Measurements from ENCODE around the gene GAS2L2. TPM values are rescaled to one million over a fixed set of nuclear protein-coding genes. Genes with fewer than 3 reads are reported as not detected.

Gene GAS2L2
- polyA plus RNA-seq, 1 donor (not counting 4 experiments of a cell fraction or from before 2014, with no cell fraction given): 0.05 TPM

DNA sequence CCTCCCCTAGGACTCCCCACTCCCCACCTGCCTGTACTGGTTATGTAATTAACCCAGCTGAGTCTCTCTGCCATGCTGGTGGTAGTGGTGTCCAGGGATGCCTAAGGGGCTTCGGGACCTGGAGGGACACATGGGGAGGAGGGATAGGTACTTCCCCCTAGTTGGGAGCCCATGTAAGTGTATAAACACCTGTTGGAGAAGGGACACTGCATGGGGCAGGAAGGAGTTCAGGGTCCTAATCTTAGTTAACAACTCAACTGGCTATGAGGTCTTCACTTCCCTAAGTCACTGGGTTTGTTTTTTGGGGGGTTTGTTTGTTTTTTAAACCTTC is 20.3 kb downstream of the GAS2L2 start:
- Histone ChIP-seq H3K9me1 (ENCODE audit: control insufficient read depth, extremely low read depth, insufficient read depth, low read length) (no peaks in the 10 kb centered on the region), H3K4me2 (ENCODE audit: control insufficient read depth, extremely low read depth, insufficient read depth, low read depth, low read length) (no peak overlapping the region), H3K27me3 (ENCODE audit: control insufficient read depth, extremely low read depth, insufficient read depth, low read length) (peaks cover 10% of the 10 kb centered on the region), H2AFZ (ENCODE audit: control insufficient read depth, low read length) (no peak overlapping the region), H3K36me3 (ENCODE audit: control insufficient read depth in 2 of 2, extremely low read depth in 1 of 2, insufficient read depth in 2 of 2, low read length in 2 of 2) (no peaks in the 10 kb centered on the region), H4K20me1 (ENCODE audit: control insufficient read depth, extremely low read depth, insufficient read depth, low read length) (no peaks in the 10 kb centered on the region), H3K4me3 (ENCODE audit: control insufficient read depth in 2 of 3, extremely low read depth in 1 of 3, insufficient read depth in 2 of 3, low read depth in 1 of 3, low read length in 3 of 3) (no peak overlapping the region), H3K27ac (ENCODE audit: control insufficient read depth, insufficient read depth, low read length) (no peak overlapping the region), H3K9ac (ENCODE audit: control insufficient read depth, extremely low read depth, insufficient read depth, low read length) (no peak overlapping the region), H3K4me1 (ENCODE audit: control insufficient read depth, extremely low read depth, insufficient read depth, low read length) (peaks cover 5% of the 10 kb centered on the region), H3K9me3 (ENCODE audit: control insufficient read depth, low read depth, low read length) (no peaks in the 10 kb centered on the region), H3K79me2 (ENCODE audit: control insufficient read depth, insufficient read depth, low read length) (no peaks in the 10 kb centered on the region)
- dilution Hi-C loops (cut with MboI; ENCODE audit: extremely low pct_ligation_motif_present, low sequenced_read_pairs): no loop called here
- TF ChIP-seq, protein P1, sequence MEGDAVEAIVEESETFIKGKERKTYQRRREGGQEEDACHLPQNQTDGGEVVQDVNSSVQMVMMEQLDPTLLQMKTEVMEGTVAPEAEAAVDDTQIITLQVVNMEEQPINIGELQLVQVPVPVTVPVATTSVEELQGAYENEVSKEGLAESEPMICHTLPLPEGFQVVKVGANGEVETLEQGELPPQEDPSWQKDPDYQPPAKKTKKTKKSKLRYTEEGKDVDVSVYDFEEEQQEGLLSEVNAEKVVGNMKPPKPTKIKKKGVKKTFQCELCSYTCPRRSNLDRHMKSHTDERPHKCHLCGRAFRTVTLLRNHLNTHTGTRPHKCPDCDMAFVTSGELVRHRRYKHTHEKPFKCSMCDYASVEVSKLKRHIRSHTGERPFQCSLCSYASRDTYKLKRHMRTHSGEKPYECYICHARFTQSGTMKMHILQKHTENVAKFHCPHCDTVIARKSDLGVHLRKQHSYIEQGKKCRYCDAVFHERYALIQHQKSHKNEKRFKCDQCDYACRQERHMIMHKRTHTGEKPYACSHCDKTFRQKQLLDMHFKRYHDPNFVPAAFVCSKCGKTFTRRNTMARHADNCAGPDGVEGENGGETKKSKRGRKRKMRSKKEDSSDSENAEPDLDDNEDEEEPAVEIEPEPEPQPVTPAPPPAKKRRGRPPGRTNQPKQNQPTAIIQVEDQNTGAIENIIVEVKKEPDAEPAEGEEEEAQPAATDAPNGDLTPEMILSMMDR (optimal IDR thresholded peaks at IDR 0.05 in 1 of 3, IDR thresholded peaks at IDR 0.05 in 1 of 3, conservative IDR thresholded peaks at IDR 0.05 in 1 of 3; ENCODE audit: extremely low read depth in 1 of 3, insufficient read depth in 2 of 3, low read length in 3 of 3): no peak
- DNase-seq (ENCODE audit: low read depth, low spot score) (no peak), FAIRE-seq (no peak)

DNA sequence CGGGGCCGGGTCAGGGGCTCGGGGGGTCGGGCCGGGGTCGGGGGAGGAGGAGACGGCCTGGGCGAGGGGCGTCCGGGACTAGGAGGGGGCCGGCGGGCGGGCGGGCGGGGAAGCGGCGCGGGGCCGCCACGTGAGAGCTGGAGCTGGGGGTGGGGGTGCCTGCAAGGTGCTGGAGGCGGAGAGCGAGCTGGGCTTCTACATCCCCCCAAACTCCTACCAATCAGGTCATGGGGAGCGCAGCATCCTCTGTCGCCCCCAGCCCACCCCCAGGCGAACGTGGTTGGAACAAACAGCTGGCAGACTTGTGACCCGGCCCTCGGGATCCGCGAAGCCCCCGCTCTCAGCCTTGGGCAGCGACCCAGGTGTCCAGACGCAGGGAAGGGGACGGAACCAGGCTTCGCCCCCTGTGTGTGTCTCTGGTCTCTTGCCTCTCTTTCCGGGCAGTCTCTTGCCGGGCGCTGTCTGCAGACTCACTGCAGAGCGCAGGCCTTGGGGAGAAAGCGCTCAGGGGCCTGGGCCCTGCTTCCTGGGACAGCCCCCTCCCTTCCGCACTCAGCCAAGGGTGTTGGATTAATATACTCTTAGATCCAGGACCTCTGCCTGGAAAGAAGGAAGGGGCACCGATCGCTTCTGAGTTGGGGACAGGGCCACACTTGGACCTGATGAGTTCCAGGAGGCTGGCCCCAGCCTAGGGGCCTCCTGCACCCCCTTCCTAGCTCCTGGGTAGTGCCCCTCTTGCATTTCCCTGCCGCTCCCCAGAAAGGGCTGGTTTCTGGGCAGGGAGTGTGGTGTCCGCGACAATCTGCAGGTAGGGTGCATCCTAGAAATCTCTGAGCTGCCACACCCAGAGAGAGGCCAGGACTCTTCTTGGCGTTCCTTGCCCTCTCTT is 20.9 kb downstream of the GAS2L2 start:
- Histone ChIP-seq H3K27me3 (ENCODE audit: control insufficient read depth, extremely low read depth, insufficient read depth, low read length) (peaks cover 10% of the 10 kb centered on the region), H3K9me1 (ENCODE audit: control insufficient read depth, extremely low read depth, insufficient read depth, low read length) (no peaks in the 10 kb centered on the region), H3K9ac (ENCODE audit: control insufficient read depth, extremely low read depth, insufficient read depth, low read length) (no peak overlapping the region), H3K27ac (ENCODE audit: control insufficient read depth, insufficient read depth, low read length) (no peak overlapping the region), H4K20me1 (ENCODE audit: control insufficient read depth, extremely low read depth, insufficient read depth, low read length) (no peaks in the 10 kb centered on the region), H3K4me2 (ENCODE audit: control insufficient read depth, extremely low read depth, insufficient read depth, low read depth, low read length) (no peak overlapping the region), H3K4me1 (ENCODE audit: control insufficient read depth, extremely low read depth, insufficient read depth, low read length) (peaks cover 5% of the 10 kb centered on the region), H3K9me3 (ENCODE audit: control insufficient read depth, low read depth, low read length) (no peaks in the 10 kb centered on the region), H3K4me3 (ENCODE audit: control insufficient read depth in 2 of 3, extremely low read depth in 1 of 3, insufficient read depth in 2 of 3, low read depth in 1 of 3, low read length in 3 of 3) (no peak overlapping the region), H3K79me2 (ENCODE audit: control insufficient read depth, insufficient read depth, low read length) (no peaks in the 10 kb centered on the region), H3K36me3 (ENCODE audit: control insufficient read depth in 2 of 2, extremely low read depth in 1 of 2, insufficient read depth in 2 of 2, low read length in 2 of 2) (peaks cover 0 to under 1% of the 10 kb centered on the region in 2 experiments), H2AFZ (ENCODE audit: control insufficient read depth, low read length) (no peak overlapping the region)
- TF ChIP-seq, protein P1 (optimal IDR thresholded peaks at IDR 0.05 in 1 of 3, IDR thresholded peaks at IDR 0.05 in 1 of 3, conservative IDR thresholded peaks at IDR 0.05 in 1 of 3; ENCODE audit: extremely low read depth in 1 of 3, insufficient read depth in 2 of 3, low read length in 3 of 3): no peak
- TF ChIP-seq EZH2 (IDR thresholded peaks at IDR 0.05; ENCODE audit: low read length): peak; percentile 88
- dilution Hi-C loops (cut with MboI; ENCODE audit: extremely low pct_ligation_motif_present, low sequenced_read_pairs): no loop called here
- no peak for FAIRE-seq
- DNase-seq (ENCODE audit: low read depth, low spot score): no peak

Data from keratinocyte (primary cell).